Upper lobe of left lung (tissue), 4 donors: Measurements from ENCODE around the gene PRDM13.

Source experiments
- CTCF ChIP-seq, 6 experiments: fragments of 450-650 bp in 4 of 6; fragments of 200-600 bp in 2 of 6; sonication (generic) in 2 of 6; IDR thresholded peaks; one replicate each; pipeline ENCODE4 v1.5.1; 2016 to 2019; ENCODE audit warnings: antibody characterized with exemption in 6 of 6
- POLR2A ChIP-seq, 4 donors: fragments of 450-650 bp; IDR thresholded peaks; one replicate each; pipeline ENCODE4 v1.5.1; 2016 to 2017; ENCODE audit warnings: antibody characterized with exemption in 4 of 4, mild to moderate bottlenecking in 2 of 4

GRCh38 chr6:99592900-99593299, 13.7 kb upstream of the PRDM13 start:
- TF ChIP-seq CTCF (IDR thresholded peaks at IDR 0.05) (no peak), POLR2A (IDR thresholded peaks at IDR 0.05) (no peak)
